Activated CD4-positive, CD25-positive, alpha-beta regulatory T cell (primary cell): ENCODE results near the gene ADAT3.
"Not testable (repeated sequence)": the region's sequence is repeated elsewhere in the genome, so short reads cannot be mapped to it uniquely, and the experiment has no call there.

ENCODE experiments used
- DNase-seq, 4 experiments: peaks; one replicate each; lab custom pipeline; 2025; lab: John Stamatoyannopoulos, UW

The ADAT3 gene

DNA sequence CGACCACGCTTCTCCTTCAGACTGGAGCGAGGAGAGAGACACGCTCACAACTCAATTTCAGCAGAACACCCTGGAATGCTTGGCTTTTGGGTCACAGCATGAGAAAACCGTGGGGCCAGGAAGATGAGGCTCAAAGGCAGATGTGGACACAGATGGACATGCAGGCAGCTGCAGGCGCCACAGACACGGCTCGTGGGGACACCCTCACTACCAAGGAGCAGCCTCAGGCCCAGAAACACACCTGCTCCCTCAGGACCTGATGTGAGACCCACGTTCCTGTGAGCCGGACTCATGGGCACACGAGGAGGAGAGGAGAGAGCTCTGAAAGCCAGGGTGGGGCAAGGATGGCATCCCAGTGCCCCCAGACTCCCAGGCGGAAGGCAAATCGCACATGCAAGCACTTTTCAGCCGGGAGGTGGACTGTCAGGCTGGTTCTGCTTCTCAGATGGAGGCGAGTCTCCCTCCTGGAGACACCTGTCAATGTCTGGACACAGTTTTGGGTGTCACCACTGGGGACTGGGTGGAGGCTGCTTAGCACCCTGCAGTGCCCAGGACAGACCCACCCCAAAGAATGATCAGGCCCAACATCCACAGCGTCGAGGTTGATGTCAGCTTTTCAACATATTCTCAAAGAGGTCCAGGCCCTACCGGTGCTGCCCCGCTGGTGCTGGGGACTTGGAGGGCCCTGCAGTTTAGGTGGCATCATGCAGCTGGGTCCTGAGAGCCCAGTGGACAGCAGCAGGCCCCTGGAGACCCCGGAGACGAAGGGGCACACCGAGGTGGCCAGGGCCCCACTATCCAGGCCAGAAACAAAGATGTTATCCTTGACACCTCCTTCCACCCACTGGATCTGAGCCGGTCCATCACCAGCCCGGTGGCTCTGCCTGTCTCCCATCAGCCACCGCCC is 22.2 kb upstream of the ADAT3 start:
- DNase-seq, result no peak

DNA sequence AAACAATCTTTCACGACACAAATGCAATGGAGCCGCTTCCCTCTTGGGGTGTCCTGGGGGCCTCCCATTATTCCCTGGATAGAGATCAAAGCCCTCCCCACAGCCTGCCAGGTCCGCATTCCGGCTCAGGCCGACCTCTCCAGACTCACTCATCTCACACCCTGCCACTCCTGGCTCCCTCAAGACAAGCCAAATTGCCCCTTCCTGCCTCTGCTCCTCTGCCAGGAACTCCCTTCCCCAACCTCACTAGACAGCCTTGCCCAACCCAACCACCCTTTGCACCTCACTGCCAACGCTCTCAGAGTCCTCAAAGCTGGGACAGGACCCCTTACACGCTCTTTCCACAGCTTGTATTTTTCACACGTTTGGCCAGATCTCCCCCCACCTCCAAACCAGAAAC is 21.4 kb upstream of the ADAT3 start:
- no peak for DNase-seq

DNA sequence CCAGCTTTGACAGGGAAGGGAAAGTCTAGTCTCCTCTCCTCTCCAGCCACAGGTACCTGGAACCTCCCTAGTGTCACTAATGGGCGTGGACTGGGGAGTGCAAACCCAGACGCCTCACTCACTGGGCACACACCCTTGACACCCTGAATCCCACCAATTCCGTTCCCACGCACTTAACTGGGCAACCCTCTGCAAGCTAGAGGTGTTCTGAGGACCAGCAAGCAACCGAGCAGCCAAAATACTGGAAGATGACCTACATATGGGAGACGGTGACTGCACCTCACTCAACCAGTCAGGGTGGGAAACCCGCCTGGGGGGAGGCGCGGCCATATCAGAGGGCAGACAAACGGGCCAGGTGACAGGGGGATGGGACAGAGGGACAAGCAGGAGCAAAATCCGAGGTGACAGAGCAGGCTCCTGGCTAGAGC is 20.9 kb upstream of the ADAT3 start:
- DNase-seq, result no peak

DNA sequence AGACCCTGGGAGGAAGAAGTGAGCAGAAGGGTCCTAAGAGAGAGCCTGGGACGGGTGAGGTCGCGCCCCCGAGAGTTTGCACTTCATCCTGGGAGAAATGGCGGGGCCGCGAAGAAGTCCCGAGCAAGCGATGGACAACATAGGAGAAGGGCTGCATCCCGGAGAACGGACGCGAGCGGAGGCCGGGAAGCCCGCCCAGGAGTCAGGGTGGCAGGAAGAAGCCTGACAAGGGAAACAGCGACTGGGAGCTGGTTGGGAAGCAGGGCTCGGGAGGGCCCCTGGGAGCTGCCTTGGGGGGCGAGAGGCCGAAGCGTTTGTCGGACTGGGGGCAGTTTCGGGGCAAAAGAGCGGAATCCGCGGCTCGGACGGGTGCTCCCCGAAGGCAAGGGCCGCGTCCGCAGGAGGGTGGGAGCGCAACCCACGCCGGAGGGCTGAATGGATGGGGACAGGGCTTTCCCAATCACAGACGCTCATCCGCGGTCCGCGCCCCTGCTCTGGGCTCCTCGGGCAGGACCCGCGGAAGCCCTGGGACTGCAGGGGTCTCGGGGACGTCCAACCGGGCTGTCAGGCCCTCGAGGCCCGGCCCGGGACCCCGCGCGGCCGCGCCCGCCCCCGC is 20.4 kb upstream of the ADAT3 start:
- DNase-seq, result no peak

DNA sequence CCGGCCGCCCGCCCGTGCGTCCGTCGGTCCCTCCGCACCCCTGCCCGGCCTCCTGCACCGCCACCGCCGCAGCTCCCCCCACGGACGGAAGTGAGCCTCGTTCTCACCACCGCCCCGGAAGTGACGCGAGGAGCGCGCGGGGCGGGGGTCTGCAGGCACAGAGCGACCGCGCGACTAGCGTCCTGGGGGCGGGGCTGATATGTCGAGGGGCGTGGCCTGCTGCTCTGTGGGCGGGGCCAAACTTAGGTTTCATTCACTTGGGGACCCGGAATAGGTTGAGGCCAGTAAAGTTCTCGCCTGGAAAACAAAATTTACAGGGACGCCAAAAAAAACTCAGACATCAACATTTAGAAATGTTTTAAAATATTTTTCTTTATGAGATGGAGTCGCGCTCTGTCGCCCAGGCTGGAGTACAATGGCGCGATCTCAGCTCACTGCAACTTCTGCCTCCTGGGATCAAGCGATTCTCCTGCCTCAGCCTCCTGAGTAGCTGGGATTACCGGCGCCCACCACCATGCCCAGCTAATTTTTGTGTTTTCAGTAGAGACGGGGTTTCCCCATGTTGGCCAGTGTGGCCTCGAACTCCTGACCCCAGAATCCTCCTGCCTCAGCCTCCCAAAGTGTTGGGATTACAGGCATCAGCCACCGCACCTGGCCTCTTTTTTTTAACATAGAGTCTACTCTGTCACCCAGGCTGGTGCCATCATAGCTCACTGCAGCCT is 19.6 kb upstream of the ADAT3 start, which contains the start of gene ABHD17A:
Gene ABHD17A (minus strand): TSS at position 99 of the 722 bp plus-strand sequence. CDS start 3,930 bp downstream, outside the sequence.
- DNase-seq, result peak; percentile 92 to 96 (median 93)

DNA sequence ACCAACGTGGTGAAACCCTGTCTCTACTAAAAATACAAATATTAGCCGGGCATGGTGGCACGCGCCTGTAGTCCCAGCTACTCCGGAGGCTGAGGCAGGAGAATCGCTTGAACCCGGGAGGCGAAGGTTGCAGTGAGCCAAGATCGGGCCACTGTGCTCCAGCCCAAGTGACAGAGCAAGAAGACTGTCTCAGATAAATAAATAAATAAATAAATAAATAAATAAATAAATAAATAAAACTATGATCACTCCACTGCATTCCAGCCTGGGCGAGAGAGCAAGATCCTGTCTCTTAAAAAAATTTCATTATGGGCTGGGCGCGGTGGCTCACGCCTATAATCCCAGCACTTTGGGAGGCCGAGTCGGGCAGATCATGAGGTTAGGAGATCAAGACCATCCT is 18.8 kb upstream of the ADAT3 start:
- DNase-seq, result not testable (repeated sequence)

DNA sequence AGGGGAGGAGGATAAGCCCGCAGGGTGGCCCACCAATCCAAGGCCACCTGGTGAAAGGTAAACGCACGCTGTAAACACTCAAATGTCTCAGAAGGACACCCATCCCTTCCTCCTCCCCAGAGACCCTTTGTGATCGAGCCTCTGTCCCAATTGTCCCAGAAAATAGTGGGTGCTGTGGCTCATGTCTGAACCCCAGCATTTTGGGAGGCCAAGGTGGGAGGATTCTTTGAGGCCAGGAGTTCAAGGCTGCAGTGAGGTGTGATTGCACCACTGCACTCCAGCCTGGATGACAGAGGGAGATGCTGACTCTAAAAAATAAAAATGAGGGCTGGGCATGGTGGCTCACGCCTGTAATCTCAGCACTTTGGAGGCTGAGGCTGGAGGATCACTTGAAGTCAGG is 16.8 kb upstream of the ADAT3 start:
- no peak for DNase-seq

DNA sequence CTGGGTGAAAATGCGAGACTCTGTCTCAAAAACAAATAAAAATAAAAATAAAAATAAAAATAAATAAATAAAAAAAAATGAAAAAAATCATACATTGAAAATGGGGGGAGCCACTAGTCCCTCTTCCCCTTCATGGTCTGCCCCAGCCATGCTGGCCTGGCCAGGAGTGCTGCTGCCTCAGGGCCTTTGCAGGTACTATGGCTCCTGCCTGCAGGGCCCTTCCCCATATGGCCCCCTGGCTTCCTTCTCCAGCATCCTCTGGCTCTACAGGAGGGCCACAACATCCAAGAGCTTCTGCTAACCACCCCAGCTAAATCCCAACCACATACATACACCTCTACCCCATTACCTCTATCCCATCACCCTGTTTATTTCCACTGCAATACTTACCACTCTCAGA is 15.3 kb upstream of the ADAT3 start:
- DNase-seq, result no peak

DNA sequence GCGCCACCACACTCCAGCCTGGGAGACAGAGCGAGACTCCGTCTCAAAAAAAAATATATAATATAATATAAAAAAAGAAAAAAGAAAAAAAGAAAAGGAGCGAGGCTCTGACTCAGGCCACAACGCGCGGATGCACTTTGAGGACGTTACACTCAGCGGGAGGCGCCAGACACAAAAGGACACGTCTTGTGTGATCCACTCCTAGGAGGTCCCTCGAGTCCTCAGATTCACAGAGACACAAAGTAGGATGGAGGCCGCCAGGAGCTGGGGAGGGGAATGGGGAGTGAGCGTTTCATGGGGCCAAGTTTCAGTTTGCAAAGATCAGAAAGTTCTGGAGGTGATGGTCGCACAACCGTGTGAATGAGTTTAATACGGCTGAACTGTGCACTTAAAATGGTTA is 11.4 kb upstream of the ADAT3 start:
- DNase-seq, result no peak

DNA sequence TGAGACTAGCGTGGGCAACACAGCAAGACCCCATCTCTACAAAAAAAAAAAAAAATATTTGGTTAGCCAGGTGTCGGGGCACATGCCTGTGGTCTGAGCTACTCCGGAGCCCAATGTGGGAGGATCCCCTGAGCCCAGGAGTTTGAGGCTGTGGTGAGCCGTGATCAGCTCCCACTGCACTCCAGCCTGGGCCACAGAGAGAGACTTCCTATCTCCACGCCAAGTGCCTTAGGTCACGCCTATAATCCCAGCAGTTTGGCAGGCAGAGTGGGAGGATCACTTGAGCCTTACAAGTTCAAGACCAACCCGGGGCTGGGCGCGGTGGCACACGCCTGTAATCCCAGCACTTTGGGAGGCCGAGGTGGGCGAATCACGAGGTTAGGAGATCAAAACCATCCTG is 8.7 kb upstream of the ADAT3 start:
- DNase-seq, result no peak

DNA sequence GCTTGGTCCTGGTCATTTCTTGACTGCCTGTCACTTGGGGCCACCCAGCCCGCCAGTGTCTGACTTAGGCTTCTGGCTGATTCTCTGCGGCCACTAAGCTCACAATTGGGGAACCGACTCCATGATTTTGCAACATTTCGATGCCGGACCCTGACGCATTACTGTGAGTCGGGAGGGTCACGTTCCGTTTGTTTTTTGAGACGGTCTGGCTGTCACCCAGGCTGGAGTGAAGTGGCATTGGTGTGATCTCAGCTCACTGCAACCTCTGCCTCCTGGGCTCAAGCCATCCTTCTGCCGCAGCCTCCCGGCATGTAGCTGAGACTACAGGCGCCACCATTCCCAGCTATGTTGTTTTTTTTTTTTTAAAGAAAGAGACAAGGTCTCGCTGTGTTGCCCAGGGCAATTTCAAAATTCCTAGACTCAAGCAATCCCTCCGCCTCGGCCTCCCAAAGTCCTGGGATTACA is 3.2 kb upstream of the ADAT3 start:
- no peak for DNase-seq

DNA sequence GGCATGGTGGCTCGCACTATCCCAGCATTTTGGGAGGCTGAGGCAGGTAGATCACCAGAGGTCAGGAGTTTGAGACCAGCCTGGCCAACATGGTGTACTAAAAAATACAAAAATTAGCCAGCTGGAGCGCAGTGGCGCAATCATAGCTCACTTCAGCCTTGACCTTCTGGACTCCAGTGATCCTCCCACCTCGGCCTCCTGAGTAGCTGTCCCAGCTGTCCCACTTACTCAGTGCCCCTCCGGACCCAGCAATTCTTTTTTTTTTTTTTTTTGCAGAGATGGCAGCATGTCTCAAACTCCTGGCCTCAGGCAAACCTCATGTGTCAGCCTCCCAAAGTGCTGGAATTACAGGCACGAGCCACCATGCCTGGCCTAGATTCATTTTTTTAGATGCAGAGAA is 2.3 kb upstream of the ADAT3 start:
- no peak for DNase-seq

DNA sequence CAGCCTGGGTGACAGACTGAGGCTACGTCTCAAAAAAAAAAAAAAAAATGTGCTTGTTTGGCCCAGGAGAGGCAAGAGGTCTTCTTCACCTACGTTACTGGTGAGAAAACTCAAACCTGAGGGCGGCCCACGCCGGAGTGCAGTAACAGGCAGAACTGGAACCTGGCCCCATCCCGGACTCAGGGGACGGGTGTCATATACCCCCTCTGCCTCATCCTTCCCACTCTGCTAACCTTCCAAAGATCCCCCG is 414 bp upstream of the ADAT3 start:
- no peak for DNase-seq

DNA sequence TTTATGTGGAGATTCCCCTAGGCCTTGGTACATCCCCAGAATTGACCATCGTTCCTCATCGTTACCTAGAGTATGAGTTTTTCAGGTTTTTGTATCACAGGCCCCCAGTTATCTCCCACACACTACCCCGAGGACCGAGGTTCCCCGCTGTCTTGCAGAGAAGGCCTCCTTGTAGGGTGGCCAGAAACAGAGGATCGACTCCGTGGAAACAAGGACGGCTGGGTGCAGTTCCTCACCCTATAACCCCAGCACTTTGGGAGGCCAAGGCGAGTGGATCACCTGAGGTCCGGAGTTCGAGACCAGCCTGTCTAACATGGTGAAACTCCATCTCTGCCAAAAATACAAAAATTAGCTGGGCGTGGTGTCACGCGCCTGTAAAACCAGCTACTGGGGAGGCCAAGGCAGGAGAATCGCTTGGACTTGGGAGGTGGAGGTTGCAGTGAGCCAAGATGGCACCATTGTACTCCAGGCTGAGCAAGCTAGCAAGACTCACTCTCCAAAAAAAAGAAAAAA is 720 bp downstream of the ADAT3 start:
- no peak for DNase-seq

DNA sequence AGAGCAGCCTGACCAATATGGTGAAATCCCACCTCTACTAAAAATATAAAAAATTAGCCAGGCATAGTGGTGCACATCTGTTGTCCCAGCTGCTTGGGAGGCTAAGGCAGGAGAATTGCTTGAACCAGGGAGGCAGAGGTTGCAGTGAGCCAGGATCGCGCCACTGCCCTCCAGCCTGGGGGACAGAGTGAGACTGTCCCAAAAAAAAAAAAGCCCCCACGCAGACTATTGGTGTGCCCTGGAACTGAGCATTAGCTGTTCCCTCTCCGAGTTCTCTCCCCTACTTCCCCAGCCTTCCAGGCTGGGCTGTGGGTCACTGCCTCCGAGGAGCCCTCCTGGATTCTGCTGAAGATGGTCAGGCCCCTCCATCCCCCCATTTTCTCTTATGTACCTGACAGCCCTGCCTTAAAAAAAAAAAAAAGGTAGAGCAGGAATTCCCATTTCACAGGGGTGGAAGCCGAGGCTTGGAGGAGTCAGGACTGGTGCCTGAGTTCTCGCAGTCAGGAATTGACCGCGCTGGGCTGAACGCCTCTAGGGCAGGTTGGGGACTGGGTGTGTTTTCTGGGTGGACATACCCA is 1.9 kb downstream of the ADAT3 start:
- no peak for DNase-seq

DNA sequence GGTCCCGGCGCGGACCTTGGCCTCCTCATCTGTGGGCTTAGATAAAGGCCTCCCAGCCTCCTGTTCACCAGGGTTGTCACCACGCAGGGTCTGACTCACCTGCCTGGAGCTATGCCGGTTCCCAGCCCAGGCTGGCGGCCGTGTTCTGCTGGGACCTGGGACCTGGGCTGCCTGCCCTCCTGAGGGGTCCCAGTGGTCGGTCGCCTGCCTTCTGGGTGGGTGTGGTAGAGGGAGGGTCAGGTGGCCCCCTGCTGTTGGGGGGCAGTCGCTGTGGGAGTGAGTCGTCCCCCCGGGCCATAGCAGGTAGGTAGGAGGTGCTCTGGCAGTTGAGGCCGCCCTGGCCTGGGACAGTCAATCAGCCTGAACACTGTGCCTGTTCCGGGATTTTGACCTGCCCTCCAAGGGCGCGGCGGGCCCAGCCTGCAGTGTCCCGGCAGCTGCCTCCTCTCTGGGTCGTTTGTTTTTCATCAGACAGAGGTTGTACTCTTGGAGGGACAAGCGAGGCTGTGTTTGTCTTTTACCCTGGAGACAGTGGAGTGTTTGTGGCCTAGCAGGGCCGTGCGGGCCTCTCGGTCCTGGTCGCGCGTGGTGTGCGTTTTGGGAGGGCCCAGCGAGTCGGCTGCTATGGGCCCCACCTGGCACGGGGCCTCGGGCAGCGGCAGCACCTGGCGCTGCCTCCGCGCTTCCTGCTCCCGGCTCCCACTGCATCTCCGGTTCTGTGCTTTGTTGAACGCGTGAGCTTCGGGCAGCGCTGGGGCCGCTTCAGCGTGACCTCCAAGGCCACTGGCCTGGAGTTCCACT is 2.6 kb downstream of the ADAT3 start:
- no peak for DNase-seq

DNA sequence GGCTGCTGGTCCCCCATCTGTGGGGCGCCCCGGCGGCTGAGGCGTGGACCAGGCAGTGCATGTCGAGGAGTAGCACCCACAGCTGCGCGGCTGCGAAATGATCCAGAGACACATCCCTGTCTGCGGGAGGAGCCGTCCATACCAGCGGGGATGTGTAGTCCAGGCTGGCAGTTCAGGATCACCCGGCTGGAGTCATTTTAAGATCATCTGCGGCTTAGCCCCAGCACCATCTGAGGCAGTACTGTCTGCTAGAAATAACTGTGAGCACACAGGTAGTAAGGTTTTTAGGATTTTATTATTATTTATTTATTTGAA is 3.1 kb downstream of the ADAT3 start:
- no peak for DNase-seq

DNA sequence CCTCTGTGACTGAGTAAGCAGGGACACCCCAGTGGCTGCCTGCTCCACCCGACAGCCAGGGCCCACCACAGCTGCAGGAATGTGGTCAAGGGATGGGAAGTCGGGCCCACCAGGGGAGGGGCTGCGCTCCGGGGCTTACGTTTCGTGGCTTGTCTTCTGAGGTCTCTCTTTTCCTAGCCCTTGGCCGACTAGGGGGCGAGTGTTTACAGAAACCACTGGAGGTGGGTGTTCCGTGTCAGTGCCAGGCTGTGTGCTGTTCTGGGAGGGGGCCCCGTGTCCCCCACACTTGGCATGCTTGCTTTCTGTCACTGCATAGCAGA is 4.5 kb downstream of the ADAT3 start:
- DNase-seq, result no peak

DNA sequence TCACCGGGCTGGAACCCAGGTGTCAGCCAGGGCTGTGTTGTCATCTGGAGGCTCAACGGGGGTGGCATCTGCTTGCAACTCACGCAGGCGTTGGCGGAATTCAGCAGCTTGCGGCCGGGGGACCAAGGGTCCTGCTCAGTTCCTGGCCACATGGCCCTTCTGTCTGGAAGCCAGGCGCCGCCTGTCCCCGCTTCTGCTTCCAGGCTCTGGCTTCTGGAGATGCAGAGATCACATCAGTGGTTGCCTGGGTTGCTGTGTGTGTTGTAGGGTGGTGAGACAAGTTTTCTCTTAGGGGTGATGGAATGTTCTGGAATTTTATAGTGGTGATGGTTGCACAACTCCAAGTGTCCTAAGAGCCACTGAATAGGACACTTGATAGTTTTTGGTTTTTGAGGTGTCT is 5.0 kb downstream of the ADAT3 start:
- DNase-seq, result no peak

DNA sequence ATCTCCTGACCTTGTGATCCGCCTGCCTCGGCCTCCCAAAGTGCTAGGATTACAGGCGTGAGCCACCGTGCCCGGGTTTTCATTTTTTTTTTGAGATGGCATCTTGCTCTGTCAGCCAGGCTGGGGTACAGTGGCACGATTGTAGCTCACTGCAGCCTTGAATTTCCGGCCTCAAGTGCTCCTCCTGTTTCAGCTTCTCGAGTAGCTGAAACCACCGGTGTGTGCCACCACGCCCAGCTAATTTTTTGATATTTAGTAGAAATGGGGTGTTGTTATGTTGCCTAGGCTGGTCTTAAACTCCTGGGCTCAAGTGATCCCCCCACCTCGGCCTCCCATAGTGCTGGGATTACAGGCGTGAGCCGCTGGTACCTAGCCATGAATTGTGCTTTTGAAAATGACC is 5.9 kb downstream of the ADAT3 start:
- no peak for DNase-seq

DNA sequence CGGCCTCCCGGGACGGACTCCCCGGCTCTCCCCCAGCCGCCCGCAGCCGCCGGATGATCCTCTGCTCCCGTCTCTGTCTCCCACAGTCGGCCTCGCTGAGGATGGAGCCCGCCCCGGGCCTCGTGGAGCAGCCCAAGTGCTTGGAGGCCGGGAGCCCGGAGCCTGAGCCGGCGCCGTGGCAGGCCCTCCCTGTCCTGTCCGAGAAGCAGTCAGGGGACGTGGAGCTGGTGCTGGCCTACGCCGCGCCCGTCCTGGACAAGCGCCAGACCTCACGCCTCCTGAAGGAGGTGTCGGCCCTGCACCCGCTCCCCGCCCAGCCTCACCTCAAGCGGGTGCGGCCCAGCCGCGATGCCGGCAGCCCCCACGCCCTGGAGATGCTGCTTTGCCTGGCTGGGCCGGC is 6.8 kb downstream of the ADAT3 start:
- no peak for DNase-seq
